Activated CD8-positive, alpha-beta memory T cell treated with anti-CD3 and anti-CD28 coated beads, Interleukin-2, amount 10 ng/mL, durations not matched to agents 7 days and 5 days (primary cell): ENCODE measurements around the gene SRGAP1. TPM values are rescaled to one million over a fixed set of nuclear protein-coding genes. Genes with fewer than 3 reads are reported as not detected.
"Not testable (repeated sequence)": the region's sequence is repeated elsewhere in the genome, so short reads cannot be mapped to it uniquely, and the experiment has no call there.

ENCODE experiments used
- ATAC-seq: fragments of 150-1000 bp; cut with Tn5 transposase; one replicate; pipeline ENCODE4 v1.10.0; 2021; ENCODE audit warnings: moderate library complexity
- CTCF ChIA-PET: fragments of 350-600 bp; sonication (Branson Sonifier 250); formaldehyde crosslinking; loops from one replicate; lab custom pipeline; 2021; ENCODE audit warnings: antibody characterized with exemption; lab: Charles Lee
- DNase-seq: peaks from one replicate; pipeline ENCODE4 v3.0.0-alpha.2; 2020
- H3K27ac Mint-ChIP-seq: one replicate; pipeline ENCODE4 v1.8.0; 2021; ENCODE audit warnings: mild to moderate bottlenecking, mixed read lengths
- H3K27me3 Mint-ChIP-seq: one replicate; pipeline ENCODE4 v1.8.0; 2021; ENCODE audit warnings: mixed read lengths
- H3K36me3 Mint-ChIP-seq: one replicate; pipeline ENCODE4 v1.8.0; 2021; ENCODE audit warnings: mild to moderate bottlenecking, mixed read lengths
- H3K4me1 Mint-ChIP-seq: one replicate; pipeline ENCODE4 v1.8.0; 2021; ENCODE audit warnings: mixed read lengths
- H3K4me3 Mint-ChIP-seq: one replicate; pipeline ENCODE4 v1.8.0; 2021; ENCODE audit warnings: mild to moderate bottlenecking, moderate library complexity, mixed read lengths
- H3K9me3 Mint-ChIP-seq: one replicate; pipeline ENCODE4 v1.8.0; 2022; ENCODE audit warnings: low read depth, mixed read lengths
- total RNA-seq, 2 experiments: library from RNA; stranded (reverse); gene quantifications; one replicate each; pipeline ENCODE4 v1.2.3, GENCODE V29; 2021

Gene SRGAP1
- total RNA-seq, 2 experiments from 2014 or later, result 0.14 TPM; not detected in 1

GRCh38 chr12:63863658-63864453 is 19.4 kb downstream of the SRGAP1 start:
- Mint-ChIP-seq H3K9me3 (no peaks in the 10 kb centered on the region), H3K4me1 (no peaks in the 10 kb centered on the region), H3K27ac (no peak overlapping the region), H3K27me3 (peaks cover 2% of the 10 kb centered on the region), H3K36me3 (no peaks in the 10 kb centered on the region), H3K4me3 (no peak overlapping the region)
- DNase-seq (no peak), ATAC-seq (no peak)
- CTCF ChIA-PET, result interaction anchor here (1.2 kb wide), 1 partner anchor 19 kb away, joined by 3 read pairs; the partner anchor contains the start of gene SRGAP1

GRCh38 chr12:63864454-63864706 is 19.9 kb downstream of the SRGAP1 start:
- Mint-ChIP-seq H3K4me3 (no peak overlapping the region), H3K27me3 (peaks cover 2% of the 10 kb centered on the region), H3K9me3 (no peaks in the 10 kb centered on the region), H3K4me1 (no peaks in the 10 kb centered on the region), H3K27ac (no peak overlapping the region), H3K36me3 (no peaks in the 10 kb centered on the region)
- ATAC-seq (no peak), DNase-seq (no peak)
- CTCF ChIA-PET, result no interaction called here

DNA sequence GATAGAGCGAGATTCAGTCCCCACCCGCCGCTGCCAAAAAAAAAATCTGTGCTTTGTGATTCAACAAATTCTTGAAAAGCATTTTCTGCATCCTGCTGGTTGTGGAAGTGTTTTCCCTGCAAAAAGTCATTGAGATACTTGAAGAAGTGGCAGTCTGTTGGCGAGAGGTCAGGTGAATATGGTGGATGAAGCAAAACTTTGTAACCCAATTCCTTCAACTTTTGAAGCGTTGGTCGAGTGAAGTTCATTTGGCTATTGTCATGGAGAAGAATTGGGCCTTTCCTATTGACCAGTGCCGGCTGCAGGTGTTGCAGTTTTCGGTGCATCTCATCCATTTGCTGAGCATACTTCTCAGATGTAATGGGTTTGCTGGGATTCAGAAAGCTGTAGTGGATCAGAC is 20.9 kb downstream of the SRGAP1 start:
- ATAC-seq (no peak), DNase-seq (no peak)
- Mint-ChIP-seq H3K4me1 (no peaks in the 10 kb centered on the region), H3K9me3 (no peaks in the 10 kb centered on the region), H3K27ac (no peak overlapping the region), H3K27me3 (peaks cover 2% of the 10 kb centered on the region), H3K36me3 (no peaks in the 10 kb centered on the region), H3K4me3 (no peak overlapping the region)
- CTCF ChIA-PET, result no interaction called here

DNA sequence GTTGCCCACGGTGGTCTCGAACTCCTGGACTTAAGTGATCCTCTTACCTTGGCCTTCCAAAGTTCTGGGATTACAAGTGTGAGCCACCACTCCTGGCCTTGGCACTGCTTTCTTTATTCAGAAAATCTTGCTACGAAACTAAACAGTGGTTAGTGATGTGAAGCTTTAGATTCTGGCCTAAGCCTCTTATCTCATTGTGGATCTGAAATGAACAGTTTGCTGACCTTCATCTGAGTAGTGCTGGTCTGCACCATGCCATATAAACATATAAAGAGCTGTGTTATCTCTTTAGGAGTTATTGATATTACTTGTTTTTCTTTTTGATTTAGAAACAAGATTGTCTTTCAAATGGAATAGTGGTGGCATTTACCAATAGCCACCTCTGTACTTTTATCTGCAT is 22.6 kb downstream of the SRGAP1 start:
- Mint-ChIP-seq H3K4me1 (no peaks in the 10 kb centered on the region), H3K36me3 (no peaks in the 10 kb centered on the region), H3K27me3 (peaks cover 7% of the 10 kb centered on the region), H3K9me3 (no peaks in the 10 kb centered on the region), H3K27ac (no peak overlapping the region), H3K4me3 (no peak overlapping the region)
- DNase-seq (no peak), ATAC-seq (no peak)
- CTCF ChIA-PET, result no interaction called here

GRCh38 chr12:63869656-63870055 is 25.2 kb downstream of the SRGAP1 start:
- CTCF ChIA-PET, result no interaction called here
- H3K27ac Mint-ChIP-seq, result no peak overlapping the region
- no peak for DNase-seq
- H3K36me3 Mint-ChIP-seq, result no peaks in the 10 kb centered on the region
- H3K4me1 Mint-ChIP-seq, result no peaks in the 10 kb centered on the region
- no peak for ATAC-seq
- H3K4me3 Mint-ChIP-seq, result no peak overlapping the region
- peaks cover 11% of the 10 kb centered on the region for H3K27me3 Mint-ChIP-seq
- no peaks in the 10 kb centered on the region for H3K9me3 Mint-ChIP-seq

- ATAC-seq (no peak), DNase-seq (no peak)
- CTCF ChIA-PET, result no interaction called here
- H3K36me3 Mint-ChIP-seq, result no peaks in the 10 kb centered on the region
- H3K27ac Mint-ChIP-seq, result no peak overlapping the region
- no peak overlapping the region for H3K4me3 Mint-ChIP-seq
- H3K9me3 Mint-ChIP-seq, result no peaks in the 10 kb centered on the region
- no peaks in the 10 kb centered on the region for H3K4me1 Mint-ChIP-seq
- H3K27me3 Mint-ChIP-seq, result peaks cover 11% of the 10 kb centered on the region
These were observed 26.3 kb downstream of the SRGAP1 start for GRCh38 chr12:63870838-63871237.

GRCh38 chr12:63874897-63875480 is 30.5 kb downstream of the SRGAP1 start:
- CTCF ChIA-PET, result interaction anchor here (1.1 kb wide), 1 partner anchor 383 kb away, joined by 5 read pairs; no protein-coding TSS in a partner anchor
- DNase-seq, result no peak
- H3K9me3 Mint-ChIP-seq, result no peaks in the 10 kb centered on the region
- no peak overlapping the region for H3K27ac Mint-ChIP-seq
- H3K36me3 Mint-ChIP-seq, result no peaks in the 10 kb centered on the region
- no peaks in the 10 kb centered on the region for H3K4me1 Mint-ChIP-seq
- H3K4me3 Mint-ChIP-seq, result no peak overlapping the region
- H3K27me3 Mint-ChIP-seq, result peaks cover 22% of the 10 kb centered on the region
- ATAC-seq, result no peak

DNA sequence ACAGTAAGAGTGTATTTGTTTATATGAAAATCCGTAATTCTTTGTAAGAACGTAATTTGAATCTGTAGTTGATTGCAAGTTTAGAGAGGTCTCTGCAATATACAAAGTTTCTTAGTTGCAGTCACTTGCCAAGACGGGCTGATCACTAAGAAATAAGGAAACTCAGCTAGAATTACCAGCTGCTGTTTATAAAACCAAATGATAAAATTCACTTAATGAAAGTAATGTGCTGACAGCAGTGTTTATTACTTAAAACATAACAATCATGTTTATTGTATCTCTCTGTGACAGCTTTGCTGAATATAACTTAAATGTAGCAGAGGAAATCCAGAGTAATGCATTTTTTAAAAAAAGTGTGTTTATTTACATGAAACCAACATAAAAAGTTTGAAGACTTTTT is 31.2 kb downstream of the SRGAP1 start:
- Mint-ChIP-seq H3K27me3 (peaks cover 22% of the 10 kb centered on the region), H3K27ac (no peak overlapping the region), H3K36me3 (no peaks in the 10 kb centered on the region), H3K4me3 (no peak overlapping the region), H3K9me3 (no peaks in the 10 kb centered on the region), H3K4me1 (no peaks in the 10 kb centered on the region)
- ATAC-seq (no peak), DNase-seq (no peak)
- CTCF ChIA-PET, result interaction anchor here (1.1 kb wide), 1 partner anchor 383 kb away, joined by 5 read pairs; no protein-coding TSS in a partner anchor

GRCh38 chr12:63876980-63877379 is 32.5 kb downstream of the SRGAP1 start:
- H3K36me3 Mint-ChIP-seq, result no peaks in the 10 kb centered on the region
- no peaks in the 10 kb centered on the region for H3K9me3 Mint-ChIP-seq
- ATAC-seq (no peak), DNase-seq (no peak)
- H3K4me1 Mint-ChIP-seq, result no peaks in the 10 kb centered on the region
- peaks cover 16% of the 10 kb centered on the region for H3K27me3 Mint-ChIP-seq
- no peak overlapping the region for H3K4me3 Mint-ChIP-seq
- CTCF ChIA-PET, result no interaction called here
- H3K27ac Mint-ChIP-seq, result no peak overlapping the region

- no peaks in the 10 kb centered on the region for H3K4me1 Mint-ChIP-seq
- CTCF ChIA-PET, result no interaction called here
- no peak overlapping the region for H3K4me3 Mint-ChIP-seq
- H3K36me3 Mint-ChIP-seq, result no peaks in the 10 kb centered on the region
- H3K27ac Mint-ChIP-seq, result no peak overlapping the region
- DNase-seq, result no peak
- no peaks in the 10 kb centered on the region for H3K9me3 Mint-ChIP-seq
- no peak for ATAC-seq
- peaks cover 15% of the 10 kb centered on the region for H3K27me3 Mint-ChIP-seq
These were observed 33.2 kb downstream of the SRGAP1 start for GRCh38 chr12:63877693-63878092.

GRCh38 chr12:63880235-63880634 is 35.7 kb downstream of the SRGAP1 start:
- CTCF ChIA-PET, H3K9me3 Mint-ChIP-seq, H3K4me3 Mint-ChIP-seq, H3K27ac Mint-ChIP-seq, DNase-seq, H3K4me1 Mint-ChIP-seq, H3K36me3 Mint-ChIP-seq, ATAC-seq: not testable (repeated sequence)
- H3K27me3 Mint-ChIP-seq, result peaks cover 13% of the 10 kb centered on the region

GRCh38 chr12:63880742-63881263 is 36.3 kb downstream of the SRGAP1 start:
- CTCF ChIA-PET, result no interaction called here
- no peaks in the 10 kb centered on the region for H3K4me1 Mint-ChIP-seq
- no peaks in the 10 kb centered on the region for H3K9me3 Mint-ChIP-seq
- no peak overlapping the region for H3K27ac Mint-ChIP-seq
- H3K36me3 Mint-ChIP-seq, result no peaks in the 10 kb centered on the region
- DNase-seq, result no peak
- ATAC-seq, result no peak
- no peak overlapping the region for H3K4me3 Mint-ChIP-seq
- peaks cover 13% of the 10 kb centered on the region for H3K27me3 Mint-ChIP-seq

- no peak overlapping the region for H3K27ac Mint-ChIP-seq
- no peaks in the 10 kb centered on the region for H3K36me3 Mint-ChIP-seq
- H3K27me3 Mint-ChIP-seq, result peaks cover 7% of the 10 kb centered on the region
- no peak for ATAC-seq
- H3K4me3 Mint-ChIP-seq, result no peak overlapping the region
- no peaks in the 10 kb centered on the region for H3K9me3 Mint-ChIP-seq
- H3K4me1 Mint-ChIP-seq, result no peaks in the 10 kb centered on the region
- DNase-seq, result no peak
- CTCF ChIA-PET, result no interaction called here
These were observed 38.3 kb downstream of the SRGAP1 start for GRCh38 chr12:63882844-63883243.

DNA sequence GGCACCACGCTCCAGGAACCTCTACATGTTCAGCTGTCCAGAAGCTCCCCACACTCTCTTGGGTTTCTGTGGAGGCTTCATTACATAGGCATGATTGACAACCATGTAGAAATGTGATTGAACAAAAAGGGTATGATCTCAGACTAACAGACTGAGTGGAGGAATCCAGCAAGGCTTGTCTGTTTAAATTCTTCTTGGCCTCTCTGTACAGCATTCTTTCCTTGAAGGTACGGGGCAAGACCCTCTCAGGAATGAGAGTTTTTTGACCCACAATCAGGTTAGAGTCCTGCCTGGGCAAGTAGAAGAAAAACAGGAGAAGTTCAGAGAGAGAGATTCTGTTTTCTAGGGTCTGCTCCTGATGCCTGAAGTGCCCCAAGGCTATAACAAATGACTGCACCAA is 40.9 kb downstream of the SRGAP1 start:
- no peaks in the 10 kb centered on the region for H3K9me3 Mint-ChIP-seq
- DNase-seq (no peak), ATAC-seq (no peak)
- CTCF ChIA-PET, result no interaction called here
- H3K27me3 Mint-ChIP-seq, result no peaks in the 10 kb centered on the region
- H3K36me3 Mint-ChIP-seq, result no peaks in the 10 kb centered on the region
- no peak overlapping the region for H3K4me3 Mint-ChIP-seq
- H3K4me1 Mint-ChIP-seq, result no peaks in the 10 kb centered on the region
- no peak overlapping the region for H3K27ac Mint-ChIP-seq
